Colonic mucosa (tissue), 4 donors: ENCODE measurements around the gene SEMA5B. TPM values are rescaled to one million over a fixed set of nuclear protein-coding genes. Genes with fewer than 3 reads are reported as not detected.

Experiments used
- DNase-seq: peaks from one replicate; pipeline ENCODE4 v3.0.0-alpha.2; 2020
- H3K27ac ChIP-seq: fragments of 200-600 bp; one replicate; pipeline ENCODE4 v1.8.0; 2021
- H3K27me3 ChIP-seq: fragments of 200-600 bp; one replicate; pipeline ENCODE4 v1.8.0; 2021
- H3K36me3 ChIP-seq: fragments of 200-600 bp; one replicate; pipeline ENCODE4 v1.8.0; 2021
- H3K4me1 ChIP-seq: fragments of 200-600 bp; one replicate; pipeline ENCODE4 v1.8.0; 2021; ENCODE audit warnings: mild to moderate bottlenecking
- H3K4me3 ChIP-seq: fragments of 200-600 bp; one replicate; pipeline ENCODE4 v1.8.0; 2021
- H3K9ac ChIP-seq, 2 donors: one replicate each; pipeline ENCODE4 v1.7.0; 2013; ENCODE audit warnings: control low read depth in 2 of 2, low read depth in 2 of 2, low read length in 2 of 2
- H3K9me3 ChIP-seq: fragments of 200-600 bp; one replicate; pipeline ENCODE4 v1.8.0; 2021
- intact Hi-C: fragments of 100-400 bp; cut with DNase I; formaldehyde crosslinking; loops from one replicate; pipeline ENCODE4 v1.14.1; 2022
- total RNA-seq, 2 donors: library from RNA; stranded (reverse); fragmentation: NEBNext Ultra II Directional in 1 of 2; extraction: Animal tissue kit (Norgen Biotek cat#: 25700) in 1 of 2; gene quantifications; one replicate each; pipeline ENCODE4 v1.2.1, GENCODE V29; 2021
- TF ChIP-seq, protein P1 (sequence below): fragments of 200-600 bp; IDR thresholded peaks from one replicate; pipeline ENCODE4 v1.8.0; 2022; ENCODE audit warnings: antibody characterized with exemption, mild to moderate bottlenecking
- donor health status: healthy.
- donor health status: DM: no; HTN: no; CAD: no.
- donor health status: DM: no; HTN: no; CAD: no.

The SEMA5B gene
- total RNA-seq, 2 donors from 2014 or later, result 0.40 to 1.3 TPM

GRCh38 chr3:122924056-122924455 lies 103.5 kb downstream of the SEMA5B start:
- no peak for DNase-seq
- H3K9ac ChIP-seq, result no peak overlapping the region
- no peaks in the 10 kb centered on the region for H3K36me3 ChIP-seq
- no peak overlapping the region for H3K4me3 ChIP-seq
- no peaks in the 10 kb centered on the region for H3K4me1 ChIP-seq
- H3K27me3 ChIP-seq, result peaks cover 23% of the 10 kb centered on the region
- TF ChIP-seq, protein P1, sequence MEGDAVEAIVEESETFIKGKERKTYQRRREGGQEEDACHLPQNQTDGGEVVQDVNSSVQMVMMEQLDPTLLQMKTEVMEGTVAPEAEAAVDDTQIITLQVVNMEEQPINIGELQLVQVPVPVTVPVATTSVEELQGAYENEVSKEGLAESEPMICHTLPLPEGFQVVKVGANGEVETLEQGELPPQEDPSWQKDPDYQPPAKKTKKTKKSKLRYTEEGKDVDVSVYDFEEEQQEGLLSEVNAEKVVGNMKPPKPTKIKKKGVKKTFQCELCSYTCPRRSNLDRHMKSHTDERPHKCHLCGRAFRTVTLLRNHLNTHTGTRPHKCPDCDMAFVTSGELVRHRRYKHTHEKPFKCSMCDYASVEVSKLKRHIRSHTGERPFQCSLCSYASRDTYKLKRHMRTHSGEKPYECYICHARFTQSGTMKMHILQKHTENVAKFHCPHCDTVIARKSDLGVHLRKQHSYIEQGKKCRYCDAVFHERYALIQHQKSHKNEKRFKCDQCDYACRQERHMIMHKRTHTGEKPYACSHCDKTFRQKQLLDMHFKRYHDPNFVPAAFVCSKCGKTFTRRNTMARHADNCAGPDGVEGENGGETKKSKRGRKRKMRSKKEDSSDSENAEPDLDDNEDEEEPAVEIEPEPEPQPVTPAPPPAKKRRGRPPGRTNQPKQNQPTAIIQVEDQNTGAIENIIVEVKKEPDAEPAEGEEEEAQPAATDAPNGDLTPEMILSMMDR, result no peak
- H3K9me3 ChIP-seq, result no peaks in the 10 kb centered on the region
- intact Hi-C loops, result no loop called here
- H3K27ac ChIP-seq, result no peak overlapping the region

DNA sequence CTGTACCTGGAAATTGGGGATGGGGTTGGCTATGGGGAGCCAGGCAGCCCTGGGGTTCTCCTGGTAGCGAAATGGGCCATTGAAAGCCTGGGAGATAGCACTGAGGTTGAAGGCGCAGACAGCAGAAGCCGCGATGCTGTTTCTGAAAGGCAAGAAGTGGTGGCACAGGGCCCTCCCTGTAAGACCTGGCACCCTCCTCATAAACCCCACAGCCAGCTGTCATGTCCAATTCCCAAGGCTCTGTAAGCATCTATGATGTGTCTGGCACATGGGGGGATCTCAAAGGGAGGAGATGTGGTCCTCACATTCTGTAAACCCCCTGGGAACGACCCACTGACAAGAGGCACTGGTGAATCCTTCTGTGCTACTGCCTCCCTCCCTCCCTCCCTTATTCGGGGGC lies 104.0 kb downstream of the SEMA5B start:
- H3K9me3 ChIP-seq, result no peaks in the 10 kb centered on the region
- no peak for DNase-seq
- TF ChIP-seq, protein P1, result no peak
- no peak overlapping the region for H3K27ac ChIP-seq
- peaks cover 23% of the 10 kb centered on the region for H3K27me3 ChIP-seq
- H3K9ac ChIP-seq, result no peak overlapping the region
- no peaks in the 10 kb centered on the region for H3K4me1 ChIP-seq
- no peaks in the 10 kb centered on the region for H3K36me3 ChIP-seq
- H3K4me3 ChIP-seq, result no peak overlapping the region
- intact Hi-C loops, result no loop called here

DNA sequence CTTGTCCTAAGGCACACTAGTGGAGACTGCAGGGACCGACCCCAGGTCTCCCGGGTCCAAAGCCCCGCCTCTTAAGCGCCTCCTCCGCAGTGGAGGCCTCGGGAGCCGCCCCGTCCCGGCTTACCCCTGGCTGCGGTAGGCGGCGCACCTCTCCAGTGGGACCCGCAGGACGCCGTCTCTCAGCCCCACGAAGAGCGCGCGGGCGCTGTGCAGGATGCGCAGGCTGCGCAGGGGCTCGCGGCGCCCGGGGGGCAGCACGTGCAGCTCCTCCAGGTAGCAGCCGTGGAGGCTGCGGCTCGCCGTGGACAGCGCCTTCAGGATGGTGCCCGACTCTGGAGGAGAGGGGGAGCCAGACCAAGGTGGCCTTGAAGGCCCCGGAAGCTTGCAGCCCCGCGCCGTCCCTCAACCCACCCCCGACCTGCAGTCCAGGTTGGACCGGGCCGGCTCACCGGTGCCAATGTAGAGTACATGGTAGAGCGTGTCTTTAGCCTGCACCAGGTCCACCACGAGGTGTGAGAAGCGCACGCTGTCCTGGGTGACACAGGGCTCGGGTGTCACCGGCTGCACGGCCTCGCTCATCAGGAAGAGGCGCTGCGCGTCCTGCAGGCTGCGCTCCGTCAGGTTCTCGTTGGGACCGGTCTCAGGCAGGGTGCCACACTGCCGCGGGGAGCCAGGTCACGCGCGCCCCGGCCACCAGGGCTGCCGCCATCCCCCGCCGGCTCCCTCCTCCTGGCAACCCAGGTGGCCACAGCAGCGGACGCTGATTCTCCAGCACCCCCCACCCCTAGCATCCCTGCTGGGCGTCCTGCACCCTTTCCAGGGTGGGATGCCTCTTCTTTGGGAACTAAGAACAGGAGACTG lies 105.5 kb downstream of the SEMA5B start:
- intact Hi-C loops, result no loop called here
- Histone ChIP-seq H3K27me3 (peaks cover 23% of the 10 kb centered on the region), H3K27ac (no peak overlapping the region), H3K9ac (no peak overlapping the region), H3K4me1 (no peaks in the 10 kb centered on the region), H3K9me3 (no peaks in the 10 kb centered on the region), H3K36me3 (no peaks in the 10 kb centered on the region), H3K4me3 (no peak overlapping the region)
- DNase-seq, result no peak
- TF ChIP-seq, protein P1, result no peak

DNA sequence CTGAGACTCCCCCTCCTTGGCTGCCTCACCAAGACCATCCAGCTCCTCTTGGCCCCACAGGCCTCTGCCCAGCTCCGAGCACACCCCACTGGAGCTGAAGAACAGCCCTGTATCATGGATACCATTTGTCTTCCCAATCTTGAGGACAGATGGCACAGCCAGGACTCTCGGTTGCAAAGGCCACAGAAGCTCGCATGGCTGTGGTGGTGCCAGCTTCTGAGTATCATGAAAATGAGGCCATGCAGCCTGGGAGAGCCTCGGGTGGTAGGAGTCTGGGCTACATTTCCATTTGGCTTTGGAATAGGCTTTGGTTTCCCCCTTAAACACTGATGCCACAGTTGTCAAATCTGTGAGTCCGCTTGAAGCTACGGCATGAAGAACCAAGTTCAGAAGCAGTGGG lies 106.6 kb downstream of the SEMA5B start:
- TF ChIP-seq, protein P1, result no peak
- DNase-seq, result no peak
- peaks cover 23% of the 10 kb centered on the region for H3K27me3 ChIP-seq
- no peak overlapping the region for H3K27ac ChIP-seq
- no peak overlapping the region for H3K9ac ChIP-seq
- H3K4me3 ChIP-seq, result no peak overlapping the region
- no peaks in the 10 kb centered on the region for H3K4me1 ChIP-seq
- no peaks in the 10 kb centered on the region for H3K9me3 ChIP-seq
- intact Hi-C loops, result no loop called here
- no peaks in the 10 kb centered on the region for H3K36me3 ChIP-seq

GRCh38 chr3:122919291-122919610 lies 108.3 kb downstream of the SEMA5B start:
- Histone ChIP-seq H3K36me3 (no peaks in the 10 kb centered on the region), H3K27me3 (peaks cover 23% of the 10 kb centered on the region), H3K4me3 (no peak overlapping the region), H3K9ac (no peak overlapping the region), H3K27ac (no peak overlapping the region), H3K4me1 (no peaks in the 10 kb centered on the region), H3K9me3 (no peaks in the 10 kb centered on the region)
- TF ChIP-seq, protein P1, result no peak
- no peak for DNase-seq
- intact Hi-C loops, result no loop called here
